ENCODE data around the gene TNRC6C.
"Not testable (repeated sequence)": the region's sequence is repeated elsewhere in the genome, so short reads cannot be mapped to it uniquely, and the experiment has no call there.

The TNRC6C gene

GRCh38 chr17:77957235-77957856, 1.2 kb upstream of the TNRC6C start:
- H3K4me1 ChIP-seq (ENCODE audit: control insufficient read depth, insufficient read depth, low read length), result peaks cover 5% of the 10 kb centered on the region
- H3K4me3 ChIP-seq (ENCODE audit: low read length), result peak overlapping the region; percentile 78
- peaks cover 6% of the 10 kb centered on the region for H3K9me3 ChIP-seq (ENCODE audit: control insufficient read depth, low read length)
- peaks cover 26% of the 10 kb centered on the region for H3K27me3 ChIP-seq (replicated peaks; ENCODE audit: control insufficient read depth, insufficient read depth, low read length)
- H3K9ac ChIP-seq (ENCODE audit: low read length), result peak overlapping the region; percentile 45
- peak; percentile 43 for DNase-seq (ENCODE audit: low read depth)
- no peaks in the 10 kb centered on the region for H3K36me3 ChIP-seq (ENCODE audit: control insufficient read depth, insufficient read depth, low read length, severe bottlenecking)

GRCh38 chr17:77958716-77959125, 218 bp downstream of the TNRC6C start:
- DNase-seq (ENCODE audit: low read depth), result peak; percentile 55
- peaks cover 11% of the 10 kb centered on the region for H3K4me1 ChIP-seq (ENCODE audit: control insufficient read depth, insufficient read depth, low read length)
- peaks cover 12% of the 10 kb centered on the region for H3K27me3 ChIP-seq (replicated peaks; ENCODE audit: control insufficient read depth, insufficient read depth, low read length)
- H3K9me3 ChIP-seq (ENCODE audit: control insufficient read depth, low read length), result no peaks in the 10 kb centered on the region
- peak overlapping the region; percentile 23 for H3K4me3 ChIP-seq (ENCODE audit: low read length)
- no peaks in the 10 kb centered on the region for H3K36me3 ChIP-seq (ENCODE audit: control insufficient read depth, insufficient read depth, low read length, severe bottlenecking)
- H3K9ac ChIP-seq (ENCODE audit: low read length), result peak overlapping the region; percentile 56

- peak overlapping the region; percentile 78 for H3K4me3 ChIP-seq (ENCODE audit: low read length)
- H3K9ac ChIP-seq (ENCODE audit: low read length), result peak overlapping the region; percentile 71
- H3K4me1 ChIP-seq (ENCODE audit: control insufficient read depth, insufficient read depth, low read length), result peaks cover 15% of the 10 kb centered on the region
- no peaks in the 10 kb centered on the region for H3K9me3 ChIP-seq (ENCODE audit: control insufficient read depth, low read length)
- H3K36me3 ChIP-seq (ENCODE audit: control insufficient read depth, insufficient read depth, low read length, severe bottlenecking), result no peaks in the 10 kb centered on the region
- peaks cover 11% of the 10 kb centered on the region for H3K27me3 ChIP-seq (replicated peaks; ENCODE audit: control insufficient read depth, insufficient read depth, low read length)
- DNase-seq (ENCODE audit: low read depth), result peak; percentile 56
Measured at GRCh38 chr17:77959126-77959925, 823 bp downstream of the TNRC6C start.

DNA sequence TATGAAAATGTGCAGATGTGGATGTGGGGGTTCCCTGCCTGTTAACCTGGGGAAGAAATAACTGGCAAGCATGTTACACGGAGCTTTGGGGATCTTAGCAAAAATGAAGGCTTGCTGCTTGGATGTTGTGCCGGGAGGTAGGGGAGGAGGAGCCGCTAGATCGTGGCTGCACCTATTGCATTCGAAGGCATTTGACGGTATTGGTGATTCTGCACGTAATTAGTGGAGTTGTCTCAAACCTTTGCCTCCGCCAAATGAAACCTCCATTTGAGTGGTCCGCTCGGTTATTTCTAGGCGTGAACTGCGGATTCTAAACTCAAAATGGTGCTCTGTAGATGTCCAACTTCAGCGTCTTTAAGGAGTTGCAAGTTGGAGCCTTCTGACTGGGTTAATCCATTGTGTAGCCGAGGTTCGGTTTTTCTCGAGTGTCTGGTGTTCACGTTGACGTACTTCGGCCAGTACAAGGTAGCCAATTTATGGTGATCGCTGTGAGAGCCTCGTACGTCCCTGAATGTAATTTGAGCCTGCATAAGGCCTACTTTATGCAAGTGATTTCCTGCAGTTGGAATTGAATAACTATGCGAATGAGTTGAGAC, 1.5 kb downstream of the TNRC6C start:
- Histone ChIP-seq H3K9me3 (ENCODE audit: control insufficient read depth, low read length) (no peaks in the 10 kb centered on the region), H3K27me3 (replicated peaks; ENCODE audit: control insufficient read depth, insufficient read depth, low read length) (peaks cover 10% of the 10 kb centered on the region), H3K4me3 (ENCODE audit: low read length) (peak overlapping the region; percentile 78), H3K9ac (ENCODE audit: low read length) (peak overlapping the region; percentile 71), H3K36me3 (ENCODE audit: control insufficient read depth, insufficient read depth, low read length, severe bottlenecking) (no peaks in the 10 kb centered on the region), H3K4me1 (ENCODE audit: control insufficient read depth, insufficient read depth, low read length) (peaks cover 15% of the 10 kb centered on the region)
- peak; percentile 12 for DNase-seq (ENCODE audit: low read depth)

GRCh38 chr17:77961741-77962140, 3.2 kb downstream of the TNRC6C start:
- no peaks in the 10 kb centered on the region for H3K36me3 ChIP-seq (ENCODE audit: control insufficient read depth, insufficient read depth, low read length, severe bottlenecking)
- no peak overlapping the region for H3K9ac ChIP-seq (ENCODE audit: low read length)
- no peak for DNase-seq (ENCODE audit: low read depth)
- no peak overlapping the region for H3K4me3 ChIP-seq (ENCODE audit: low read length)
- peaks cover 21% of the 10 kb centered on the region for H3K4me1 ChIP-seq (ENCODE audit: control insufficient read depth, insufficient read depth, low read length)
- peaks cover 3% of the 10 kb centered on the region for H3K27me3 ChIP-seq (replicated peaks; ENCODE audit: control insufficient read depth, insufficient read depth, low read length)
- no peaks in the 10 kb centered on the region for H3K9me3 ChIP-seq (ENCODE audit: control insufficient read depth, low read length)

GRCh38 chr17:77962348-77962747, 3.8 kb downstream of the TNRC6C start:
- H3K4me1 ChIP-seq (ENCODE audit: control insufficient read depth, insufficient read depth, low read length), result peaks cover 21% of the 10 kb centered on the region
- H3K27me3 ChIP-seq (replicated peaks; ENCODE audit: control insufficient read depth, insufficient read depth, low read length), result no peaks in the 10 kb centered on the region
- no peak overlapping the region for H3K4me3 ChIP-seq (ENCODE audit: low read length)
- DNase-seq (ENCODE audit: low read depth), result no peak
- no peaks in the 10 kb centered on the region for H3K9me3 ChIP-seq (ENCODE audit: control insufficient read depth, low read length)
- H3K36me3 ChIP-seq (ENCODE audit: control insufficient read depth, insufficient read depth, low read length, severe bottlenecking), result no peaks in the 10 kb centered on the region
- H3K9ac ChIP-seq (ENCODE audit: low read length), result no peak overlapping the region

DNA sequence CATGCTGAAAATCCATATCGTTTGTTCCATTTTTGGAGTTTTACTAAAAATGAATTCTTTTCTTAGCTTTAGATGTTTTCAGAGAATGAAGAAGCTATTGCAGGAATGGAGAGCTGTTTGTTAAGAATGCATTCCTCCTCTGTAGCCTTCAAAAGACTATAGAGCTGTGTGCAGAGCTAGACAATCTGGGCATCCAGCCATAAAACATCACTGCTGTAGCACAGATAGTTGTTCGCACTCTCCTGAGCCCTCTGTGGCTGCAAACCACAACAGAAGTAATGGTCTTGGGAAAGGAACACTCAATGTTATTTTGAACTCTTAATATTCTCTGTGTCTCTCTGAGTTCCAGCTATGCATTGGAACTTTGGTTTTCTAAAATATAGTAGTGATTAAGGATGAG, 4.9 kb downstream of the TNRC6C start:
- no peaks in the 10 kb centered on the region for H3K36me3 ChIP-seq (ENCODE audit: control insufficient read depth, insufficient read depth, low read length, severe bottlenecking)
- no peaks in the 10 kb centered on the region for H3K27me3 ChIP-seq (replicated peaks; ENCODE audit: control insufficient read depth, insufficient read depth, low read length)
- no peak overlapping the region for H3K9ac ChIP-seq (ENCODE audit: low read length)
- H3K4me3 ChIP-seq (ENCODE audit: low read length), result no peak overlapping the region
- DNase-seq (ENCODE audit: low read depth), result peak; percentile 83
- H3K4me1 ChIP-seq (ENCODE audit: control insufficient read depth, insufficient read depth, low read length), result peaks cover 21% of the 10 kb centered on the region
- no peaks in the 10 kb centered on the region for H3K9me3 ChIP-seq (ENCODE audit: control insufficient read depth, low read length)

- peaks cover 16% of the 10 kb centered on the region for H3K4me1 ChIP-seq (ENCODE audit: control insufficient read depth, insufficient read depth, low read length)
- H3K9me3 ChIP-seq (ENCODE audit: control insufficient read depth, low read length), result no peaks in the 10 kb centered on the region
- no peak overlapping the region for H3K9ac ChIP-seq (ENCODE audit: low read length)
- H3K4me3 ChIP-seq (ENCODE audit: low read length), result no peak overlapping the region
- no peak for DNase-seq (ENCODE audit: low read depth)
- no peaks in the 10 kb centered on the region for H3K36me3 ChIP-seq (ENCODE audit: control insufficient read depth, insufficient read depth, low read length, severe bottlenecking)
- no peaks in the 10 kb centered on the region for H3K27me3 ChIP-seq (replicated peaks; ENCODE audit: control insufficient read depth, insufficient read depth, low read length)
Measured at GRCh38 chr17:77965352-77965751, 6.8 kb downstream of the TNRC6C start.

DNA sequence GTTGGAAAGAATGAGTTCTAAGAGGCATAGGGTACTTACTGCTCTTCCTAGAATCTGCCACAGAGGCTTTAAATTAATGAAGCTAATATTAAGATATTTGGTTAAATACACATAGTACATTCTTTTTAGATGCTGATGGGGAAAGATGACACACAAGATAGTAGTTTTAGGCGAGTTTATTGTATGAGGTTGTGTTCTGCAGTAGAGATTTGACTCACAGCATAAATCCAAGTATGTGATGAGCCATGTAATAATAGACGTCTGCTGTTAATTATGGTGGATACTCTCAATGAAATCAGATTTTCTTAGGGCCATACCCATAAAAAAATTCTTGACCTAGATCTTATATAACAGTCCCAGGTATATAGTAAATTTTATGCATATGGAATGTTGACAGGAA, 8.0 kb downstream of the TNRC6C start:
- no peaks in the 10 kb centered on the region for H3K27me3 ChIP-seq (replicated peaks; ENCODE audit: control insufficient read depth, insufficient read depth, low read length)
- no peak overlapping the region for H3K4me3 ChIP-seq (ENCODE audit: low read length)
- DNase-seq (ENCODE audit: low read depth), result no peak
- H3K4me1 ChIP-seq (ENCODE audit: control insufficient read depth, insufficient read depth, low read length), result peaks cover 16% of the 10 kb centered on the region
- no peaks in the 10 kb centered on the region for H3K9me3 ChIP-seq (ENCODE audit: control insufficient read depth, low read length)
- H3K9ac ChIP-seq (ENCODE audit: low read length), result no peak overlapping the region
- H3K36me3 ChIP-seq (ENCODE audit: control insufficient read depth, insufficient read depth, low read length, severe bottlenecking), result no peaks in the 10 kb centered on the region

- Histone ChIP-seq H3K27me3 (replicated peaks; ENCODE audit: control insufficient read depth, insufficient read depth, low read length) (no peaks in the 10 kb centered on the region), H3K4me1 (ENCODE audit: control insufficient read depth, insufficient read depth, low read length) (peaks cover 9% of the 10 kb centered on the region), H3K9ac (ENCODE audit: low read length) (no peak overlapping the region), H3K9me3 (ENCODE audit: control insufficient read depth, low read length) (no peaks in the 10 kb centered on the region), H3K4me3 (ENCODE audit: low read length) (no peak overlapping the region), H3K36me3 (ENCODE audit: control insufficient read depth, insufficient read depth, low read length, severe bottlenecking) (no peaks in the 10 kb centered on the region)
- no peak for DNase-seq (ENCODE audit: low read depth)
Measured at GRCh38 chr17:77968788-77969187, 10.3 kb downstream of the TNRC6C start.

DNA sequence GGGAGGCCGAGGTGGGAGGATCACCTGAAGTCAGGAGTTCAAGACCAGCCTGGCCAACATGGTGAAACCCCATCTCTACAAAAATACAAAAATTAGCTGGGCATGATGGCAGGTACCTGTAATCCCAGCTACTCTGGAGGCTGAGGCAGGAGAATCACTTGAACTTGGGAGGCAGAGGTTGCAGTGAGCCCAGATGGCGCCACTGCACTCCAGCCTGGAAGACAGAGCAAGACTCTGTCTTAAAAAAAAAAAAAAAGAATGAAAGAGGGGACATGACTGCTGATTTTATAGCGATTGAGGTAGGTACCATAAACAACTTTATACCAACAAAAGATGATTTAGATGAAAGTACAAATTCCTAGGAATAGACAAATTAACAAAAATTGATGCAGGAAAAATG, 13.8 kb downstream of the TNRC6C start:
- H3K4me1 ChIP-seq (ENCODE audit: control insufficient read depth, insufficient read depth, low read length); H3K9me3 ChIP-seq (ENCODE audit: control insufficient read depth, low read length); H3K4me3 ChIP-seq (ENCODE audit: low read length); H3K9ac ChIP-seq (ENCODE audit: low read length); H3K36me3 ChIP-seq (ENCODE audit: control insufficient read depth, insufficient read depth, low read length, severe bottlenecking); DNase-seq (ENCODE audit: low read depth); H3K27me3 ChIP-seq (replicated peaks; ENCODE audit: control insufficient read depth, insufficient read depth, low read length): not testable (repeated sequence)

Measured in adipocyte (in vitro differentiated cells).